Omental fat pad (tissue), 4 donors: Measurements from ENCODE around the gene ALDH1A1. TPM values are rescaled to one million over a fixed set of nuclear protein-coding genes. Genes with fewer than 3 reads are reported as not detected.

Experiments used
- ATAC-seq: fragments of 150-250 bp; one replicate; pipeline ENCODE4 v1.9.1; 2016; ENCODE audit warnings: mild to moderate bottlenecking, moderate library complexity; ENCODE audit not compliant: low FRiP score
- DNase-seq: peaks from one replicate; pipeline ENCODE4 v3.0.0-alpha.2; 2019; ENCODE audit warnings: low spot score
- CTCF ChIP-seq, 3 donors: fragments of 450-650 bp; IDR thresholded peaks; one replicate each; pipeline ENCODE4 v1.5.1; 2016 to 2017; ENCODE audit warnings: antibody characterized with exemption in 3 of 3, mild to moderate bottlenecking in 3 of 3, moderate library complexity in 2 of 3
- total RNA-seq, 4 donors: library from RNA; depleted of rRNA; stranded (reverse); fragments of >200 nt; gene quantifications; one replicate each; pipeline ENCODE4 v1.1.0, GENCODE V29; 2016

Gene ALDH1A1
- total RNA-seq, 4 donors from 2014 or later = 119 to 151 (median 138) TPM

GRCh38 chr9:72882117-72882775 is 70.6 kb downstream of the ALDH1A1 start:
- ATAC-seq (no peak), DNase-seq (no peak)
- no peak for TF ChIP-seq CTCF (IDR thresholded peaks at IDR 0.05)

GRCh38 chr9:72880821-72881220 is 72.0 kb downstream of the ALDH1A1 start:
- no peak for ATAC-seq
- DNase-seq = no peak
- no peak for TF ChIP-seq CTCF (IDR thresholded peaks at IDR 0.05)

- no peak for TF ChIP-seq CTCF (IDR thresholded peaks at IDR 0.05)
- DNase-seq = no peak
- ATAC-seq = no peak
Observed at GRCh38 chr9:72875221-72875620, 77.6 kb downstream of the ALDH1A1 start.

GRCh38 chr9:72874344-72874743 is 78.5 kb downstream of the ALDH1A1 start:
- DNase-seq (no peak), ATAC-seq (no peak)

GRCh38 chr9:72873456-72873855 is 79.4 kb downstream of the ALDH1A1 start:
- ATAC-seq = peak; percentile 11
- DNase-seq = no peak
- TF ChIP-seq CTCF (IDR thresholded peaks at IDR 0.05) = no peak

More at GRCh38 chr9:72874344-72874743, 78.5 kb downstream of the ALDH1A1 start:
- TF ChIP-seq CTCF (IDR thresholded peaks at IDR 0.05) = no peak

- no peak for TF ChIP-seq CTCF (IDR thresholded peaks at IDR 0.05)
- peak; percentile 55 for ATAC-seq
- no peak for DNase-seq
Observed at GRCh38 chr9:72872718-72873117, 80.1 kb downstream of the ALDH1A1 start.

- DNase-seq (no peak), ATAC-seq (no peak)
- no peak for TF ChIP-seq CTCF (IDR thresholded peaks at IDR 0.05)
Observed at GRCh38 chr9:72871685-72872084, 81.2 kb downstream of the ALDH1A1 start.
